Activated effector memory CD4-positive, alpha-beta T cell treated with anti-CD3 and anti-CD28 coated beads, Interleukin-2, amount 50 U/mL, for 16 hours (primary cell): ENCODE measurements around the gene FANCI.

Experiments
- DNase-seq: peaks from one replicate; pipeline ENCODE4 v3.0.0-alpha.2; 2020

Gene FANCI

DNA sequence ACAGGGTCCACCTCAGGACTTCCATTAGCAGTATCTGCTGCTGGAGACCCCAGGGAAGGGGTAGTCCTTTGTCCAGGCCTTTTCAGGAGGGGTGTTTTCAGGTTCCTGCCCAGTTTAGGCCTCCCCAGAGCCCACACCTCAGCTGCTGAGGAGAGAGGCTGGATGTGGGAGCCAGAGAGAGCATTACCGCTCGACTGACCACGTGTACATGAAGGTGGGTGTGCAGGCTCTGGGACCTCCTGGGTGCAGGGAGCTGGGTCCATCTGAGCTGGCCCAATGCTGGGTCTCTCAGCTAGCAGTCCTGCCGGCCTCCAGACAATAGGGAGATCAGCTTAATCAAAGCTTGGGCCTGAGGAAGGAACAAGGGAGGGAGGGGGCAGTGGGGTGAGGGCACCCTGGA lies 120.0 kb downstream of the FANCI start:
- no peak for DNase-seq

- DNase-seq: no peak
Measured at GRCh38 chr15:89364341-89364740, 120.6 kb downstream of the FANCI start.

GRCh38 chr15:89364741-89365450 lies 121.1 kb downstream of the FANCI start:
- DNase-seq: no peak

- DNase-seq: no peak
Measured at GRCh38 chr15:89365462-89366065, 121.8 kb downstream of the FANCI start.
